Trophoblast cell (in vitro differentiated cells and primary cell): ENCODE data around the gene KLHL8.
"Not testable (repeated sequence)": the region's sequence is repeated elsewhere in the genome, so short reads cannot be mapped to it uniquely, and the experiment has no call there.

Experiments used
- DNase-seq, 2 donors: peaks; one replicate each; pipeline ENCODE4 v3.0.0-alpha.2; 2016
- H2AFZ ChIP-seq: 2 replicates; pipeline ENCODE4 v1.6.1; 2013; ENCODE audit warnings: low read length, moderate library complexity, mild to moderate bottlenecking; ENCODE audit not compliant: insufficient read depth, poor library complexity
- H2AK5ac ChIP-seq: 2 replicates; pipeline ENCODE4 v1.6.1; 2013; ENCODE audit warnings: mild to moderate bottlenecking, low read length
- H2BK120ac ChIP-seq: 2 replicates; pipeline ENCODE4 v1.6.1; 2013; ENCODE audit warnings: low read length, mild to moderate bottlenecking, moderate library complexity; ENCODE audit not compliant: insufficient read depth, poor library complexity
- H2BK12ac ChIP-seq: 2 replicates; pipeline ENCODE4 v1.6.1; 2013; ENCODE audit warnings: mild to moderate bottlenecking, low read length, moderate library complexity
- H2BK5ac ChIP-seq: 2 replicates; pipeline ENCODE4 v1.6.1; 2013; ENCODE audit warnings: low read length, low read depth, moderate library complexity, mild to moderate bottlenecking; ENCODE audit not compliant: poor library complexity
- H3K14ac ChIP-seq: 2 replicates; pipeline ENCODE4 v1.6.1; 2013; ENCODE audit warnings: mild to moderate bottlenecking, low read length
- H3K18ac ChIP-seq: 2 replicates; pipeline ENCODE4 v1.6.1; 2013; ENCODE audit warnings: mild to moderate bottlenecking, low read length
- H3K23ac ChIP-seq: 2 replicates; pipeline ENCODE4 v1.6.1; 2013; ENCODE audit warnings: low read length
- H3K27ac ChIP-seq: 2 replicates; pipeline ENCODE4 v1.5.1; 2013; ENCODE audit warnings: low read depth, mild to moderate bottlenecking, inconsistent platforms, low read length, moderate library complexity
- H3K27me3 ChIP-seq: 2 replicates; pipeline ENCODE4 v1.6.1; 2013; ENCODE audit warnings: inconsistent platforms, mild to moderate bottlenecking, low read length, moderate library complexity; ENCODE audit not compliant: insufficient read depth
- H3K36me3 ChIP-seq, 2 experiments: 1 replicate in 1 of 2; 2 replicates in 1 of 2; pipeline ENCODE4 v1.6.1; 2013; ENCODE audit warnings: low read length in 2 of 2, mild to moderate bottlenecking in 2 of 2, moderate library complexity in 1 of 2; ENCODE audit not compliant: insufficient read depth in 2 of 2, control insufficient read depth in 1 of 2
- H3K4ac ChIP-seq: 2 replicates; pipeline ENCODE4 v1.6.1; 2013; ENCODE audit warnings: low read depth, mild to moderate bottlenecking, low read length, moderate library complexity
- H3K4me1 ChIP-seq, 2 experiments: 1 replicate in 1 of 2; 2 replicates in 1 of 2; pipeline ENCODE4 v1.6.1; 2013; ENCODE audit warnings: low read length in 2 of 2, mild to moderate bottlenecking in 2 of 2, moderate library complexity in 1 of 2; ENCODE audit not compliant: insufficient read depth in 2 of 2, control insufficient read depth in 1 of 2
- H3K4me2 ChIP-seq: 2 replicates; pipeline ENCODE4 v1.6.1; 2013; ENCODE audit warnings: inconsistent platforms, mild to moderate bottlenecking, low read length, moderate library complexity
- H3K4me3 ChIP-seq: 2 replicates; pipeline ENCODE4 v1.5.1; 2013; ENCODE audit warnings: mild to moderate bottlenecking, low read depth, low read length, inconsistent platforms
- H3K79me1 ChIP-seq: one replicate; pipeline ENCODE4 v1.6.1; 2013; ENCODE audit warnings: low read length
- H3K79me2 ChIP-seq: 2 replicates; pipeline ENCODE4 v1.6.1; 2013; ENCODE audit warnings: low read length, mild to moderate bottlenecking; ENCODE audit not compliant: control insufficient read depth, insufficient read depth, poor library complexity
- H3K9ac ChIP-seq: 2 replicates; pipeline ENCODE4 v1.6.1; 2013; ENCODE audit warnings: mild to moderate bottlenecking, low read length
- H3K9me3 ChIP-seq: 2 replicates; pipeline ENCODE4 v1.6.1; 2013; ENCODE audit warnings: low read depth, mild to moderate bottlenecking, control low read depth, inconsistent platforms, low read length; ENCODE audit not compliant: insufficient read depth
- H4K12ac ChIP-seq: 2 replicates; pipeline ENCODE4 v1.6.1; 2013; ENCODE audit warnings: low read depth, mild to moderate bottlenecking, low read length, moderate library complexity
- H4K8ac ChIP-seq: 2 replicates; pipeline ENCODE4 v1.6.1; 2013; ENCODE audit warnings: low read depth, mild to moderate bottlenecking, low read length, moderate library complexity
- H4K91ac ChIP-seq: one replicate; pipeline ENCODE4 v1.6.1; 2013; ENCODE audit warnings: low read depth, mild to moderate bottlenecking, low read length, moderate library complexity
- whole genome bisulfite sequencing: extraction: QIAGEN DNeasy Blood & Tissue Kit; methylation state at CpG from one replicate; pipeline ENCODE4 v1.1.7; 2013; ENCODE audit warnings: missing lambda C conversion rate; ENCODE audit not compliant: insufficient read length, insufficient coverage; ENCODE audit errors: extremely low coverage; 5-methylcytosine and 5-hydroxymethylcytosine counted together

Gene KLHL8

DNA sequence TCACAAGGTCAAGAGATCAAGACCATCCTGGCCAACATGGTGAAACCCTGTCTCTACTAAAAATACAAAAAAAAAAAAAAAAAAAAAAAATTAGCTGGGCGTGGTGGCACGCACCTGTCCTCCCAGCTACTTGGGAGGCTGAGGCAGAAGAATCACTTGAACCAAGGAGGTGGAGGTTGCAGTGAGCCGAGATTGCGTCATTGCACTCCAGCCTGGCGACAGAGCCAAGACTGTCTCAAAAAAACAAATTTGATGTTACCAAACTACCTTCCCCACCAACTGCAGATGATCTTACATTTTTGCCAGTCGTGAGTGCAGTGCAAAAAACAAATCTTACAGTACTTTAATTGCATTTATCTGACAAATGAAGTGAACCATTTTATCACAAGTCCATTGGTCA lies 74.5 kb downstream of the KLHL8 start:
- no CpG with 5 or more reads among the region's 6 CpGs for WGBS
- H4K8ac ChIP-seq, H3K4ac ChIP-seq, DNase-seq, H2BK12ac ChIP-seq, H3K27ac ChIP-seq, H3K79me1 ChIP-seq, H3K18ac ChIP-seq, H4K12ac ChIP-seq, H3K23ac ChIP-seq, H2AFZ ChIP-seq, H3K27me3 ChIP-seq, H3K4me1 ChIP-seq, H3K9ac ChIP-seq, H3K9me3 ChIP-seq, H3K4me3 ChIP-seq, H4K91ac ChIP-seq, H3K79me2 ChIP-seq, H2BK120ac ChIP-seq, H3K14ac ChIP-seq, H3K36me3 ChIP-seq, H2BK5ac ChIP-seq, H2AK5ac ChIP-seq, H3K4me2 ChIP-seq: not testable (repeated sequence)

- H3K14ac ChIP-seq, result no peak overlapping the region
- H4K91ac ChIP-seq, result no peak overlapping the region
- H3K79me1 ChIP-seq, result no peaks in the 10 kb centered on the region
- no peak overlapping the region for H3K23ac ChIP-seq
- H3K18ac ChIP-seq, result no peak overlapping the region
- H4K8ac ChIP-seq, result no peak overlapping the region
- H3K79me2 ChIP-seq, result no peaks in the 10 kb centered on the region
- no peak for DNase-seq
- no peak overlapping the region for H3K27ac ChIP-seq
- no CpG with 5 or more reads among the region's 2 CpGs for WGBS
- peaks cover 0 to 3% of the 10 kb centered on the region in 2 experiments for H3K36me3 ChIP-seq
- no peak overlapping the region for H3K4ac ChIP-seq
- no peak overlapping the region for H2BK12ac ChIP-seq
- no peak overlapping the region for H3K4me2 ChIP-seq
- H3K9ac ChIP-seq, result no peak overlapping the region
- H2BK120ac ChIP-seq, result no peak overlapping the region
- no peak overlapping the region for H2BK5ac ChIP-seq
- H2AFZ ChIP-seq, result no peak overlapping the region
- no peaks in the 10 kb centered on the region for H3K9me3 ChIP-seq
- no peak overlapping the region for H2AK5ac ChIP-seq
- H3K4me1 ChIP-seq, result no peaks in the 10 kb centered on the region
- H3K27me3 ChIP-seq, result no peaks in the 10 kb centered on the region
- H4K12ac ChIP-seq, result no peak overlapping the region
- no peak overlapping the region for H3K4me3 ChIP-seq
Observed at GRCh38 chr4:87144356-87144755, 76.1 kb downstream of the KLHL8 start.

GRCh38 chr4:87141428-87141827 lies 79.0 kb downstream of the KLHL8 start:
- H3K36me3 ChIP-seq, result peaks cover under 1 to 3% of the 10 kb centered on the region in 2 experiments
- H2AFZ ChIP-seq, result no peak overlapping the region
- no peak overlapping the region for H3K4me3 ChIP-seq
- no peak overlapping the region for H3K14ac ChIP-seq
- H3K9me3 ChIP-seq, result no peaks in the 10 kb centered on the region
- H3K27ac ChIP-seq, result no peak overlapping the region
- WGBS, result no CpG with 5 or more reads among the region's 3 CpGs
- no peak overlapping the region for H3K9ac ChIP-seq
- no peak overlapping the region for H2BK5ac ChIP-seq
- no peak overlapping the region for H2BK12ac ChIP-seq
- no peak overlapping the region for H4K8ac ChIP-seq
- H3K23ac ChIP-seq, result no peak overlapping the region
- no peak overlapping the region for H4K12ac ChIP-seq
- H2AK5ac ChIP-seq, result no peak overlapping the region
- H3K4me1 ChIP-seq, result no peaks in the 10 kb centered on the region
- no peak for DNase-seq
- H4K91ac ChIP-seq, result no peak overlapping the region
- no peaks in the 10 kb centered on the region for H3K79me1 ChIP-seq
- no peak overlapping the region for H3K18ac ChIP-seq
- H3K4me2 ChIP-seq, result no peak overlapping the region
- no peaks in the 10 kb centered on the region for H3K79me2 ChIP-seq
- no peak overlapping the region for H3K4ac ChIP-seq
- no peak overlapping the region for H2BK120ac ChIP-seq
- H3K27me3 ChIP-seq, result no peaks in the 10 kb centered on the region

DNA sequence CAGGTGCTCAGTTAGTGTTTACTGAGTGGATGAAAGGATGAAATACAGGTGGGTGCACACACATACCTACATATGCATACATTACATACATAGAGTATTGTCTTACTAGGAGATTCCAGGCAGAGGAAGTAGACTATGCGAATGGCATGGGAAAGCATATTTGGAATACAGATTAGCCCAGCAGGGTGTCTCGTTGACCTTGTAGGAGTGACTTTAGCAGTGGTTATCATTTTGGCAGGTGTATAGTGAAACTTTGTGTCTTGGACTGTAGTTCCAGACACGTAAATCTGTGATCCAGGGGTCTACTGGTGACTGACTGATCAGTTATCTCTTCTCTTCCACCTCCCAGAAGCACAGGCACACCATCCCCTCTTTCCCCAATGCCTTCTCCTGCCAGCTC lies 86.3 kb downstream of the KLHL8 start:
- WGBS, result no CpG with 5 or more reads among the region's 3 CpGs
- H2AK5ac ChIP-seq, result no peak overlapping the region
- peaks cover 0 to 3% of the 10 kb centered on the region in 2 experiments for H3K4me1 ChIP-seq
- H3K9ac ChIP-seq, result no peak overlapping the region
- no peak overlapping the region for H3K4me2 ChIP-seq
- no peaks in the 10 kb centered on the region for H3K27me3 ChIP-seq
- no peaks in the 10 kb centered on the region for H3K79me2 ChIP-seq
- H3K4me3 ChIP-seq, result no peak overlapping the region
- H2BK12ac ChIP-seq, result no peak overlapping the region
- no peak overlapping the region for H3K18ac ChIP-seq
- no peak overlapping the region for H2BK120ac ChIP-seq
- H3K4ac ChIP-seq, result no peak overlapping the region
- H3K36me3 ChIP-seq, result peaks cover 8 to 18% of the 10 kb centered on the region in 2 experiments
- no peak overlapping the region for H3K14ac ChIP-seq
- no peak overlapping the region for H4K12ac ChIP-seq
- H2BK5ac ChIP-seq, result no peak overlapping the region
- no peak overlapping the region for H3K23ac ChIP-seq
- no peak overlapping the region for H4K8ac ChIP-seq
- no peak overlapping the region for H4K91ac ChIP-seq
- no peak overlapping the region for H2AFZ ChIP-seq
- H3K27ac ChIP-seq, result no peak overlapping the region
- H3K79me1 ChIP-seq, result peaks cover 3% of the 10 kb centered on the region
- no peaks in the 10 kb centered on the region for H3K9me3 ChIP-seq
- no peak for DNase-seq
